ENCODE data around the gene BRAT1.

Gene BRAT1

GRCh38 chr7:2522780-2523433 is 32.4 kb downstream of the BRAT1 start:
- DNase-seq = peak; percentile 91

- peak; percentile 72 for DNase-seq
These were observed 33.3 kb downstream of the BRAT1 start for GRCh38 chr7:2521952-2522591.

- DNase-seq = no peak
These were observed 34.0 kb downstream of the BRAT1 start for GRCh38 chr7:2521341-2521745.

GRCh38 chr7:2520761-2521290 is 34.5 kb downstream of the BRAT1 start:
- DNase-seq = no peak

- DNase-seq = peak; percentile 86
These were observed 35.1 kb downstream of the BRAT1 start for GRCh38 chr7:2520131-2520760.

- peak; percentile 99 for DNase-seq
These were observed 36.0 kb downstream of the BRAT1 start, which contains the start of gene LFNG for GRCh38 chr7:2519119-2519930. Gene LFNG (plus strand): TSS chr7:2519774. CDS start chr7:2519862, 88 bp downstream.

- no peak for DNase-seq
These were observed 36.6 kb downstream of the BRAT1 start for GRCh38 chr7:2518737-2519118.

- DNase-seq = peak; percentile 91
These were observed 37.4 kb downstream of the BRAT1 start for GRCh38 chr7:2517678-2518507.

GRCh38 chr7:2517026-2517425 is 38.3 kb downstream of the BRAT1 start:
- no peak for DNase-seq

- no peak for DNase-seq
These were observed 39.1 kb downstream of the BRAT1 start for GRCh38 chr7:2516194-2516555.

- DNase-seq = no peak
These were observed 39.7 kb downstream of the BRAT1 start for GRCh38 chr7:2515424-2516193.

GRCh38 chr7:2514473-2515423 is 40.6 kb downstream of the BRAT1 start:
- no peak for DNase-seq

GRCh38 chr7:2513702-2514101 is 41.6 kb downstream of the BRAT1 start:
- no peak for DNase-seq

GRCh38 chr7:2512713-2513112 is 42.6 kb downstream of the BRAT1 start:
- peak; percentile 75 for DNase-seq

- DNase-seq = peak; percentile 75
These were observed 43.1 kb downstream of the BRAT1 start for GRCh38 chr7:2512179-2512661.

GRCh38 chr7:2511769-2512168 is 43.6 kb downstream of the BRAT1 start:
- DNase-seq = no peak

GRCh38 chr7:2510909-2511768 is 44.2 kb downstream of the BRAT1 start:
- DNase-seq = peak; percentile 95

GRCh38 chr7:2510130-2510776 is 45.1 kb downstream of the BRAT1 start:
- no peak for DNase-seq
